Tibial nerve (tissue), 4 donors: Measurements from ENCODE around the gene SERPINA3. TPM values are rescaled to one million over a fixed set of nuclear protein-coding genes. Genes with fewer than 3 reads are reported as not detected.

Experiments used
- DNase-seq, 2 donors: peaks; one replicate each; pipeline ENCODE4 v3.0.0-alpha.2; 2019; ENCODE audit warnings: low spot score in 2 of 2
- H3K27ac ChIP-seq, 4 donors: fragments of 200-600 bp; sonication (generic) in 3 of 4; one replicate each; pipeline ENCODE4 v1.5.1; 2017 to 2019; ENCODE audit warnings: mild to moderate bottlenecking in 1 of 4
- H3K27me3 ChIP-seq, 2 donors: fragments of 200-600 bp; sonication (generic) in 1 of 2; one replicate each; pipeline versions ENCODE4 v1.5.1 to v1.6.0; 2017 to 2019
- H3K36me3 ChIP-seq, 3 donors: fragments of 200-600 bp; sonication (generic); one replicate each; pipeline ENCODE4 v1.5.1; 2018 to 2019
- H3K4me1 ChIP-seq, 4 donors: fragments of 200-600 bp; sonication (generic) in 3 of 4; one replicate each; pipeline ENCODE4 v1.5.1; 2017 to 2019
- H3K4me3 ChIP-seq, 4 donors: fragments of 200-600 bp; sonication (generic) in 3 of 4; one replicate each; pipeline ENCODE4 v1.5.1; 2017 to 2019; ENCODE audit warnings: mild to moderate bottlenecking in 1 of 4, moderate library complexity in 1 of 4
- H3K9me3 ChIP-seq, 4 donors: fragments of 200-600 bp; sonication (generic) in 3 of 4; one replicate each; pipeline ENCODE4 v1.5.1; 2017 to 2019
- EP300 ChIP-seq, 2 donors: sonication (generic); formaldehyde crosslinking; IDR thresholded peaks; one replicate each; pipeline ENCODE4 v1.6.1; 2017; ENCODE audit warnings: antibody characterized with exemption in 2 of 2, mild to moderate bottlenecking in 1 of 2
- POLR2A ChIP-seq, 2 donors: fragments of 450-650 bp; IDR thresholded peaks; one replicate each; pipeline ENCODE4 v1.6.1; 2017; ENCODE audit warnings: antibody characterized with exemption in 2 of 2, mild to moderate bottlenecking in 2 of 2, moderate library complexity in 2 of 2
- WGBS, 2 donors: methylation state at CpG; one replicate each; pipeline ENCODE4 v1.1.5; 2018; 5-methylcytosine and 5-hydroxymethylcytosine counted together
- total RNA-seq, 4 donors: library from RNA; depleted of rRNA; stranded (reverse); fragments of >200 nt; gene quantifications; one replicate each; pipeline ENCODE4 v1.1.0, GENCODE V29; 2016
- TF ChIP-seq, protein P1 (sequence below), 5 experiments: fragments of 200-600 bp in 3 of 5; fragments of 450-650 bp in 2 of 5; sonication (generic) in 3 of 5; IDR thresholded peaks; one replicate each; pipeline ENCODE4 v1.5.1; 2016 to 2019; ENCODE audit warnings: antibody characterized with exemption in 5 of 5, mild to moderate bottlenecking in 3 of 5, moderate library complexity in 2 of 5

The SERPINA3 gene
- total RNA-seq, 4 donors from 2014 or later, result 85.0 to 339 (median 171) TPM

DNA sequence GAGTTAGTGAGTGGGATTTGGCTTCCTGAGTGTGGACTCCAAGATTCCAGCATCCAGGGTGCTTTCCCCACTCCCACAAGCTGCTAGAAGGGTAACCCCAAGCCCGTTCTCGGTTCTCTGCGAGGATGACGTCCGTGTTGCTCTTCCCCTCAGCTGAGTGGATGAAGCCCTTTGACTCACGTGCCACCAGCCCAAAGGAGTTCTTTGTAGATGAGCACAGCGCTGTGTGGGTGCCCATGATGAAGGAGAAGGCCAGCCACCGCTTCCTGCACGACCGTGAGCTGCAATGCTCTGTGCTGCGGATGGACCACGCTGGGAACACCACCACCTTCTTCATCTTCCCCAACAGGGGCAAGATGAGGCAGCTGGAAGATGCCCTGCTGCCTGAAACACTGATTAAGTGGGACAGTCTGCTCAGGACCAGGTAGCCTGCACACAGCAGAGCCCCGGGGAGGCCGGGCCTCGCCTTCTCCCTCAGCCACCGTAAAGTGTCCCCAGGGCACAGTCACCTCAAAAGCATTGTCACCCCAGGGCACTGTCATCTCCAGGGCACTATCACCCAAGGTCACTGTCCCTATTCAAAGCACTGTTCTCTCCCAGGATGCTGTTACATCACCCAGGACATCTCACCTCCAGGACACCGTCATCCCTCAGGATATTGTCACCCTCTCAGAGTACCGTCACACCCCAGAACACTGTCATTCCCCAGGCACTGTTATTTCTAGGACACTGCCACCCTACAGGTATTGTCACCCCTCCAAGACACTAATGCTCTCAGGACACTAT is 31.3 kb downstream of the SERPINA3 start:
- TF ChIP-seq POLR2A (IDR thresholded peaks at IDR 0.05) (no peak), EP300 (IDR thresholded peaks at IDR 0.05) (no peak)
- TF ChIP-seq, protein P1, sequence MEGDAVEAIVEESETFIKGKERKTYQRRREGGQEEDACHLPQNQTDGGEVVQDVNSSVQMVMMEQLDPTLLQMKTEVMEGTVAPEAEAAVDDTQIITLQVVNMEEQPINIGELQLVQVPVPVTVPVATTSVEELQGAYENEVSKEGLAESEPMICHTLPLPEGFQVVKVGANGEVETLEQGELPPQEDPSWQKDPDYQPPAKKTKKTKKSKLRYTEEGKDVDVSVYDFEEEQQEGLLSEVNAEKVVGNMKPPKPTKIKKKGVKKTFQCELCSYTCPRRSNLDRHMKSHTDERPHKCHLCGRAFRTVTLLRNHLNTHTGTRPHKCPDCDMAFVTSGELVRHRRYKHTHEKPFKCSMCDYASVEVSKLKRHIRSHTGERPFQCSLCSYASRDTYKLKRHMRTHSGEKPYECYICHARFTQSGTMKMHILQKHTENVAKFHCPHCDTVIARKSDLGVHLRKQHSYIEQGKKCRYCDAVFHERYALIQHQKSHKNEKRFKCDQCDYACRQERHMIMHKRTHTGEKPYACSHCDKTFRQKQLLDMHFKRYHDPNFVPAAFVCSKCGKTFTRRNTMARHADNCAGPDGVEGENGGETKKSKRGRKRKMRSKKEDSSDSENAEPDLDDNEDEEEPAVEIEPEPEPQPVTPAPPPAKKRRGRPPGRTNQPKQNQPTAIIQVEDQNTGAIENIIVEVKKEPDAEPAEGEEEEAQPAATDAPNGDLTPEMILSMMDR (IDR thresholded peaks at IDR 0.05), result no peak
- H3K4me3 ChIP-seq, result no peak overlapping the region
- peaks cover 0 to 9% (median 0%) of the 10 kb centered on the region in 4 donors for H3K9me3 ChIP-seq
- no peaks in the 10 kb centered on the region for H3K4me1 ChIP-seq
- H3K36me3 ChIP-seq, result no peaks in the 10 kb centered on the region
- no peak for DNase-seq
- no peak overlapping the region for H3K27ac ChIP-seq
- no peaks in the 10 kb centered on the region for H3K27me3 ChIP-seq
- WGBS, 2 donors, result 87 to 90% methylated on average over 18 of the region's 18 CpGs

DNA sequence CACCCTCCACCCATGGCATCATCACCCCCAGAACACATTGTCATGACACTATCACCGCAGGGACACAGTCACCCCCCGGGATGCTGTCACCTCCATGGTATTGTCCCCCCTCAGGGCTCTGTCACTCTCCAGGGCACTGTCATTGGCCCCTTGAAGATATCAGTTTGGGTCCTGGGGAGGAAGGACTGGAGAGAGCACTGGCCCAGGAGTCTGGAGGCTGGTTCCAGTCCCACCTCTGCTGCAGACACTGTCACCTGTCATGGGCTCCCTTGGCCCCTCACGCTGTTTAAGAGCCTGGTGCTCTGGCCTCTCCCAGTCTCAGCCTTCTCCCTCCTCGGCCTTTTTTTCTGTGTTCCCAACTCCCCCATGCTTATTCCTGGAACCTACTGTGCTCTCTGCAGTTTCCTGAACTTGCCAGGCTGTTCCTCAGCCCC is 31.9 kb downstream of the SERPINA3 start:
- no peak overlapping the region for H3K4me3 ChIP-seq
- no peak for DNase-seq
- H3K27ac ChIP-seq, result no peak overlapping the region
- H3K27me3 ChIP-seq, result no peaks in the 10 kb centered on the region
- no peaks in the 10 kb centered on the region for H3K4me1 ChIP-seq
- H3K9me3 ChIP-seq, result peaks cover 0 to 15% (median 0%) of the 10 kb centered on the region in 4 donors
- no peaks in the 10 kb centered on the region for H3K36me3 ChIP-seq
- 80 to 81% methylated on average over 4 of the region's 4 CpGs for WGBS, 2 donors
- TF ChIP-seq POLR2A (IDR thresholded peaks at IDR 0.05), result no peak
- TF ChIP-seq, protein P1 (IDR thresholded peaks at IDR 0.05), result no peak
- no peak for TF ChIP-seq EP300 (IDR thresholded peaks at IDR 0.05)

DNA sequence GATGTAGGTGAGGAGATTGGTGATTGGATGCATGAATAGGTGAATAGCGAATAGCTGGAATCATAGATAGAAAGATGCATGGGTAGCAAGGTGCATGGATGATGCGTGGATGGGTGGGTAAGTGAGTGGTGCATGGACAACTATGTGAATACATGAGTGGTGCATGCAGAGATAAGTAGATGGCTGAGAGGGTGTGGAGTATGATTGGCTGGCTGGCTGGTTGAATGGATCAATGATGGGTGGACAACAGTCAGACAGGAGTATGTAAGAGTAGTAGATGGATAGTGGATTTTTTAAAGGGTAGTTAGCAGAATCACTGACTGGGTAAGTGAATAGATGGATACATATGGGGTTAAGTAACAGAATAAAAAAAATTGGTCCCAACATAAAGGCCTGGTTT is 33.9 kb downstream of the SERPINA3 start:
- H3K4me1 ChIP-seq, result no peaks in the 10 kb centered on the region
- H3K36me3 ChIP-seq, result no peaks in the 10 kb centered on the region
- no peak overlapping the region for H3K4me3 ChIP-seq
- H3K9me3 ChIP-seq, result peaks cover 0 to 19% (median 0%) of the 10 kb centered on the region in 4 donors
- no peak overlapping the region for H3K27ac ChIP-seq
- no peak for TF ChIP-seq POLR2A (IDR thresholded peaks at IDR 0.05)
- TF ChIP-seq, protein P1 (IDR thresholded peaks at IDR 0.05), result no peak
- no peak for TF ChIP-seq EP300 (IDR thresholded peaks at IDR 0.05)
- no peaks in the 10 kb centered on the region for H3K27me3 ChIP-seq
- DNase-seq, result no peak
- 88 to 97% methylated on average over 2 of the region's 2 CpGs for WGBS, 2 donors

DNA sequence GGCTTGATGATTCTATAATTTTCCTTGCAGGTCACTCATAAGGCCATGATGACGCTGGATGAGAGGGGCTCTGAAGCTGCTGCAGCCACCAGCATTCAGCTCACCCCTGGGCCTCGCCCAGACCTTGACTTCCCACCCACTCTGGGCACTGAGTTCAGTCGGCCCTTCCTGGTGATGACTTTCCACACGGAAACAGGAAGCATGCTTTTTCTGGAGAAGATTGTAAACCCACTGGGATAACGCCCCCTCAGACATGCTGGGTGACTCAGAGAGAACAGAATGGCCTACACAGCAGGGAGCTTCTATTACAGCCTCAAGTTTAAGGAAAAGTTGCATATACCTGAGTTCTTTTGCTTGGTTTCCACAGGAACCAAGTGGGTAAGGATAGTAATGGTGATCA is 34.3 kb downstream of the SERPINA3 start:
- WGBS, 2 donors, result 19 to 26% methylated on average over 5 of the region's 5 CpGs
- no peak overlapping the region for H3K27ac ChIP-seq
- peaks cover 0 to 19% (median 0%) of the 10 kb centered on the region in 4 donors for H3K9me3 ChIP-seq
- H3K27me3 ChIP-seq, result no peaks in the 10 kb centered on the region
- H3K36me3 ChIP-seq, result no peaks in the 10 kb centered on the region
- no peak overlapping the region for H3K4me3 ChIP-seq
- no peaks in the 10 kb centered on the region for H3K4me1 ChIP-seq
- TF ChIP-seq POLR2A (IDR thresholded peaks at IDR 0.05) (no peak), EP300 (IDR thresholded peaks at IDR 0.05) (no peak)
- TF ChIP-seq, protein P1 (IDR thresholded peaks at IDR 0.05), result no peak
- no peak for DNase-seq

DNA sequence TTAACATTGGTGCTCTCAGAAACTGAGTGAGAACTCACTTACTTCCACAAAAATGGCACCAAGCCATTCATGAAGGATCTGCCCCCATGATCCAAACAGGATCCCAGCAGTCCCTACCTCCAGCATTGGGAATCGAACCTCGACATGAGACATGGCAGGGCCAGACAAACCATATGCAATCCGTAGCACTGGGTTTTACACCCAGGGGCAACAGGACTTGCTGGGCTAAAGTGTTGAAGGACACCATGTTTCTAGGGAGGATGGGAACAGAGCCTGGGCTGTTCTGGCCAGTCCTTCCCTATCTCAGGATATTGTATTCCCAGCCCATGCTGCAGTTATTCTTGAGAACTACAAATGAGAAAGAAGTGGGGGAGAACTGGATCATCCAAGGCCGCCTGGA is 36.6 kb downstream of the SERPINA3 start:
- no peaks in the 10 kb centered on the region for H3K27me3 ChIP-seq
- WGBS, 2 donors, result 79 to 81% methylated on average over 3 to 4 of the region's 4 CpGs
- no peak overlapping the region for H3K27ac ChIP-seq
- no peak for TF ChIP-seq EP300 (IDR thresholded peaks at IDR 0.05)
- TF ChIP-seq, protein P1 (IDR thresholded peaks at IDR 0.05), result no peak
- TF ChIP-seq POLR2A (IDR thresholded peaks at IDR 0.05), result no peak
- H3K4me3 ChIP-seq, result no peak overlapping the region
- H3K4me1 ChIP-seq, result no peaks in the 10 kb centered on the region
- DNase-seq, result no peak
- H3K36me3 ChIP-seq, result no peaks in the 10 kb centered on the region
- H3K9me3 ChIP-seq, result peaks cover 0 to 19% (median 0%) of the 10 kb centered on the region in 4 donors
